Right atrium auricular region (tissue), 2 donors: Measurements from ENCODE around the gene ZNF2. TPM values are rescaled to one million over a fixed set of nuclear protein-coding genes. Genes with fewer than 3 reads are reported as not detected.
A peak's percentile ranks its signal among the peaks of the same experiment; 100 is the strongest.

ENCODE experiments used
- DNase-seq: peaks from one replicate; pipeline ENCODE4 v3.0.0-alpha.2; 2019; ENCODE audit warnings: low spot score
- H3K27ac ChIP-seq, 2 donors: fragments of 200-600 bp; sonication (generic); 1 replicate in 1 of 2; 2 replicates in 1 of 2; pipeline ENCODE4 v1.5.1; 2016 to 2019
- H3K27me3 ChIP-seq, 2 donors: fragments of 200-600 bp; sonication (generic); one replicate each; pipeline versions ENCODE4 v1.5.1 to v1.6.0; 2017 to 2019
- H3K36me3 ChIP-seq: fragments of 200-600 bp; sonication (generic); one replicate; pipeline ENCODE4 v1.5.1; 2016
- H3K4me1 ChIP-seq, 2 donors: fragments of 200-600 bp; sonication (generic); one replicate each; pipeline versions ENCODE4 v1.5.1 to v1.6.0; 2017 to 2019
- H3K4me3 ChIP-seq, 2 donors: fragments of 200-600 bp; sonication (generic); 1 replicate in 1 of 2; 2 replicates in 1 of 2; pipeline ENCODE4 v1.5.1; 2017 to 2019; ENCODE audit warnings: mild to moderate bottlenecking in 1 of 2, moderate library complexity in 1 of 2
- H3K9me3 ChIP-seq, 2 donors: fragments of 200-600 bp; sonication (generic); one replicate each; pipeline ENCODE4 v1.5.1; 2019
- total RNA-seq, 2 donors: library from RNA; depleted of rRNA; stranded (reverse); fragments of >200 nt; gene quantifications; one replicate each; pipeline ENCODE4 v1.1.0, GENCODE V29; 2016
- TF ChIP-seq, protein P1 (sequence below), 2 donors: fragments of 200-600 bp; sonication (generic); IDR thresholded peaks; one replicate each; pipeline ENCODE4 v1.5.1; 2019; ENCODE audit warnings: antibody characterized with exemption in 2 of 2

The ZNF2 gene
- total RNA-seq, 2 donors from 2014 or later: 3.5 to 3.7 TPM

DNA sequence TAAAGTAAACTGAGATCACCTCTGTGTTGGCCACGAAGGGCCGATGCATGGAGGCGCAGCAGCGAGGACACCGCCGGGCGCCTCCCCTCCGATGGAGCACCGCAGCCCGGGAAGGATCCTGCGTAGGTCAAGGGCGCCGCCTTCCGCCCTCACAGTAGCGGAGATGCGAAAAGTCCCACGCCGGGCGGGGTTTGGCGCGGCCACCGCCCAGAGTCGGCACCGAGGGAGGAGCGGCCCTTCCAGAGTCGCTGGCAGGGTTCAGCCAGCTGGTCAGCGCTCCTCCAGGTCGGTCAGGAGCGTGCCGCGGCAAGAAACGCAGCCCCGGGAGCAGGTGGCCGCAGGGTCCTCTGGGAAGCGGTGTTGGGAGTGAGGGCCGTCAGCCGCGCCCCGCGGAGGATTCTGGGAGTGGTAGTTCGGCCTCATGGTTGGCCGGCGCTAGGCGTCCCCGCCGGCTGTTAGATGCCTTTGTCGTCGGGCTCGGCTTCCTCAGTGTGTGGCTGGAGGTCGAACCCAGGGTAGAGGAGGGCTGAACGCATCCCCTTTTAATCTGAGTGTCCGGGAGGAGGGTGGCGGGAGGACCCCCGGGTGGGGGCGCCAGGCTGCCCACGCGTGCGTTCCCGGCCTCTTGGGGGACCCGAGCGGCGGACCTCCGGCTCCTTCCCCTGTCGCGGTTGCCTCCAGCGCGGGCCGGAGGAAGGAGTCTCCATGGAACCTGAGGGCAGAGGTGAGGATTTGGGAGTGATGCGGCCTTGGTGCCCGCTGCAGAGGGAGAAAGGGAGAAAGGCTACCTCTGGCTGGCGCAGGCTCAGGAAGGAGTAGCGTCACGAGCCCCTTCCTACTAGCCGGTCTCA lies 41.7 kb downstream of the ZNF2 start, which contains the start of gene ZNF892:
ZNF892 (plus strand) TSS at position 411 of the 851 bp plus-strand sequence; CDS start at position 706, 295 bp downstream.
- Histone ChIP-seq H3K4me1 (peaks cover 0 to 16% of the 10 kb centered on the region in 2 donors), H3K4me3 (peak within 1 kb of the TSS; percentile 65 to 83), H3K9me3 (peaks cover 0 to 23% of the 10 kb centered on the region in 2 donors), H3K27ac (peak within 1 kb of the TSS; percentile 92 to 93), H3K36me3 (peaks cover 15% of the 10 kb centered on the region), H3K27me3 (no peaks in the 10 kb centered on the region)
- peak; percentile 89 for DNase-seq
- TF ChIP-seq, protein P1, sequence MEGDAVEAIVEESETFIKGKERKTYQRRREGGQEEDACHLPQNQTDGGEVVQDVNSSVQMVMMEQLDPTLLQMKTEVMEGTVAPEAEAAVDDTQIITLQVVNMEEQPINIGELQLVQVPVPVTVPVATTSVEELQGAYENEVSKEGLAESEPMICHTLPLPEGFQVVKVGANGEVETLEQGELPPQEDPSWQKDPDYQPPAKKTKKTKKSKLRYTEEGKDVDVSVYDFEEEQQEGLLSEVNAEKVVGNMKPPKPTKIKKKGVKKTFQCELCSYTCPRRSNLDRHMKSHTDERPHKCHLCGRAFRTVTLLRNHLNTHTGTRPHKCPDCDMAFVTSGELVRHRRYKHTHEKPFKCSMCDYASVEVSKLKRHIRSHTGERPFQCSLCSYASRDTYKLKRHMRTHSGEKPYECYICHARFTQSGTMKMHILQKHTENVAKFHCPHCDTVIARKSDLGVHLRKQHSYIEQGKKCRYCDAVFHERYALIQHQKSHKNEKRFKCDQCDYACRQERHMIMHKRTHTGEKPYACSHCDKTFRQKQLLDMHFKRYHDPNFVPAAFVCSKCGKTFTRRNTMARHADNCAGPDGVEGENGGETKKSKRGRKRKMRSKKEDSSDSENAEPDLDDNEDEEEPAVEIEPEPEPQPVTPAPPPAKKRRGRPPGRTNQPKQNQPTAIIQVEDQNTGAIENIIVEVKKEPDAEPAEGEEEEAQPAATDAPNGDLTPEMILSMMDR (IDR thresholded peaks at IDR 0.05): peak in 1 of 2 donors; percentile 71

DNA sequence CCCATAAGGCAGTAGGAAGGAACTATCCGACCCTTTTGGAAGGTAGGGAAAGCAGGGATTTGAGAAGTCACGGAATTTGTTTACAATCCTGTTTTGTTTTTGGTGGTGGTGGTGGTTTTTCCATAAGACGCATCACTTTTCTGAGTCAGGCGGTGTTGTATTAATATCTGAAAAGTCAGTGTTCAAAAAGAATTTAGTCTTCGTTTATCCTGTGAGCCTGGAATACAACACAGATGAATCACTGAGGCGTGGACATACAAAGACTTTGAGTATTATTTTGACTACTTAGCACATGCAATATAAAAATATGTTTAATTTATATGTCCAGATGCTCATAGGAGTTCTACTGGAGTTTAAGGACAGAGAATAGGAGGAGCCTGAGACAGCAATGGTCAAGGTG lies 42.5 kb downstream of the ZNF2 start:
- TF ChIP-seq, protein P1 (IDR thresholded peaks at IDR 0.05): no peak
- H3K27ac ChIP-seq: peak overlapping the region in 1 of 2 donors; percentile 93

DNA sequence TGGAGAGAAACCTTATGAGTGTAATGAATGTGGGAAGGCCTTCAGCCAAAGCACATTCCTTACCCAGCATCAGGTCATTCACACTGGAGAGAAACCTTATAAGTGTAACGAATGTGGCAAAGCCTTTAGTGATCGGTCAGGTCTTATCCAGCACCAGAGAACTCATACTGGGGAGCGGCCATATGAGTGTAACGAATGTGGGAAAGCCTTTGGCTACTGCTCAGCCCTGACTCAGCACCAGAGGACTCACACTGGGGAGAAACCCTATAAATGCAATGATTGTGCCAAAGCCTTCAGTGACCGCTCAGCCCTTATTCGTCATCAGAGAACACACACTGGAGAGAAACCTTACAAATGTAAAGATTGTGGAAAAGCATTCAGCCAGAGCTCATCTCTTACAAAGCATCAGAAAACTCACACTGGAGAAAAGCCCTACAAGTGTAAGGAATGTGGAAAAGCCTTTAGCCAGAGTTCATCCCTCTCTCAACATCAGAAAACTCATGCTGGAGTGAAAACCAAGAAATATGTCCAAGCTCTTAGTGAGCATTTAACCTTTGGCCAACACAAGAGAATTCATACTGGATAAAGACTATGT lies 49.5 kb downstream of the ZNF2 start:
- Histone ChIP-seq H3K27ac (no peak overlapping the region), H3K36me3 (peaks cover 72% of the 10 kb centered on the region), H3K4me1 (no peaks in the 10 kb centered on the region), H3K9me3 (peaks cover 44 to 100% of the 10 kb centered on the region in 2 donors), H3K4me3 (no peak overlapping the region), H3K27me3 (no peaks in the 10 kb centered on the region)
- no peak for DNase-seq
- TF ChIP-seq, protein P1 (IDR thresholded peaks at IDR 0.05): no peak

More for the DNA sequence above, 42.5 kb downstream of the ZNF2 start:
- no peak for DNase-seq
- peaks cover 8 to 30% of the 10 kb centered on the region in 2 donors for H3K9me3 ChIP-seq
- peaks cover 0 to 16% of the 10 kb centered on the region in 2 donors for H3K4me1 ChIP-seq
- H3K36me3 ChIP-seq: peaks cover 23% of the 10 kb centered on the region
- H3K27me3 ChIP-seq: no peaks in the 10 kb centered on the region
- peak overlapping the region; percentile 65 to 83 for H3K4me3 ChIP-seq

DNA sequence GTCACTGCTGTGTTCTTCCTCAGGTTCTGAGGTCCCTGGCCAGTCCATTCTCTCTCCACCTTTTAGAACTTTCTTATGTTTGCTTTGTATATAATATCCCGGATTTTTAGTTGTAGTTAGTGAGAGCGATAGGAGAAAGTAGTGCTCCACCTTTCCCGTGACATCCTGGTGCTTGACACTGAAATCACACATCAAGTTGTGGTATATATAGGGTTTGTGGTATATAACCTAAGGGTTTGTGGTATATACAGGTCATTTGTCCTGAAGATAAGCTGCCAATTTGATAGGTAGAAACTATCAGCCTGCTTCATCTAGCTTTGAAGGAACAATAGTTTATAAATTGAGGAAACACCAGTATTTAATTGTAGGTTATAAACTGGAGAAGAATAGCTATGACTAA lies 54.8 kb downstream of the ZNF2 start:
- Histone ChIP-seq H3K27ac (no peak overlapping the region), H3K36me3 (peaks cover 29% of the 10 kb centered on the region), H3K9me3 (peaks cover 30 to 100% of the 10 kb centered on the region in 2 donors), H3K27me3 (no peaks in the 10 kb centered on the region), H3K4me3 (no peak overlapping the region), H3K4me1 (no peaks in the 10 kb centered on the region)
- DNase-seq: no peak
- TF ChIP-seq, protein P1 (IDR thresholded peaks at IDR 0.05): no peak

DNA sequence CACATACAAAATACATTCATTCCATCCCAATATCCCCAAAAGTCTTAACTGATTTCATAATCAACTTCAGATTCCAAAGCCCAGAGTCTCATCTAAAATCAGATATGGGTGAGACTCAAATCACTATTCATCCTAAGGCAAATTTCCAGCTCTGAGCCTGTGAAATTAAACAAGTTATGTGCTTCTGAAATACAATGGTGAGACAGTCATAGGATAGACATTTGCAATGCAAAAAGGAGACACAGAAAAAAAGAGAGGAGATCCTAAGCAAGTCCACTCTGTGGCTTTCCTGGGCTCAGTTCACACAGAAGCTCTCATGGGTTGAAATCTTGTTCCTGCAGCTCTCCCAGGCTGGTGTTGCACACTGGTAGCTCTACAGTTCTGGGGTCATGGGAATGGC lies 60.0 kb downstream of the ZNF2 start:
- H3K4me1 ChIP-seq: no peaks in the 10 kb centered on the region
- no peaks in the 10 kb centered on the region for H3K27me3 ChIP-seq
- H3K9me3 ChIP-seq: peaks cover 10 to 88% of the 10 kb centered on the region in 2 donors
- no peak for DNase-seq
- TF ChIP-seq, protein P1 (IDR thresholded peaks at IDR 0.05): no peak
- H3K27ac ChIP-seq: no peak overlapping the region
- no peaks in the 10 kb centered on the region for H3K36me3 ChIP-seq
- no peak overlapping the region for H3K4me3 ChIP-seq
